ENCODE results near the gene NBAS. TPM values are rescaled to one million over a fixed set of nuclear protein-coding genes. Genes with fewer than 3 reads are reported as not detected.
"Not testable (repeated sequence)": the region's sequence is repeated elsewhere in the genome, so short reads cannot be mapped to it uniquely, and the experiment has no call there.

Gene NBAS
- total and polyA plus RNA-seq, 3 experiments from 2014 or later: 22.0 to 34.1 (median 30.6) TPM

GRCh38 chr2:15446961-15447360, 114.2 kb downstream of the NBAS start:
- no peaks in the 10 kb centered on the region for H3K4me1 ChIP-seq (ENCODE audit: insufficient read depth, low read length)
- no peaks in the 10 kb centered on the region for H3K27me3 ChIP-seq (ENCODE audit: insufficient read depth, low read length, poor library complexity, severe bottlenecking)
- peaks cover 0 to 5% (median 5%) of the 10 kb centered on the region in 3 donors for H3K4me1 Mint-ChIP-seq
- no peak overlapping the region for H3K4me3 ChIP-seq (ENCODE audit: low read length)
- no peak overlapping the region for H3K27ac ChIP-seq (ENCODE audit: low read depth, low read length)
- H3K9me3 Mint-ChIP-seq: peaks cover 6 to 10% (median 9%) of the 10 kb centered on the region in 5 donors
- H3K36me3 ChIP-seq (ENCODE audit: insufficient read depth, low read length): no peaks in the 10 kb centered on the region
- H3K4me3 Mint-ChIP-seq: no peak overlapping the region
- no peaks in the 10 kb centered on the region for H3K9me3 ChIP-seq (ENCODE audit: low read length)
- peak overlapping the region in 1 of 8 donors; percentile 58 for H3K27ac Mint-ChIP-seq
- H3K36me3 Mint-ChIP-seq: peaks cover 19 to 36% (median 23%) of the 10 kb centered on the region in 3 donors
- DNase-seq: no peak
- no peaks in the 10 kb centered on the region for H3K27me3 Mint-ChIP-seq
- ChIA-PET CTCF (no interaction called here), POLR2A (no interaction called here)

GRCh38 chr2:15445891-15446562, 115.1 kb downstream of the NBAS start:
- CTCF ChIA-PET: no interaction called here
- POLR2A ChIA-PET: no interaction called here
- Mint-ChIP-seq H3K36me3 (peaks cover 19 to 31% (median 23%) of the 10 kb centered on the region in 3 donors), H3K9me3 (peaks cover 6 to 10% (median 9%) of the 10 kb centered on the region in 5 donors), H3K27ac (peak overlapping the region in 1 of 8 donors; percentile 47), H3K4me1 (peaks cover 0 to 5% (median 5%) of the 10 kb centered on the region in 3 donors), H3K4me3 (no peak overlapping the region), H3K27me3 (no peaks in the 10 kb centered on the region)
- Histone ChIP-seq H3K36me3 (ENCODE audit: insufficient read depth, low read length) (no peaks in the 10 kb centered on the region), H3K4me1 (ENCODE audit: insufficient read depth, low read length) (no peaks in the 10 kb centered on the region), H3K4me3 (ENCODE audit: low read length) (no peak overlapping the region), H3K9me3 (ENCODE audit: low read length) (no peaks in the 10 kb centered on the region), H3K27me3 (ENCODE audit: insufficient read depth, low read length, poor library complexity, severe bottlenecking) (no peaks in the 10 kb centered on the region), H3K27ac (ENCODE audit: low read depth, low read length) (no peak overlapping the region)
- no peak for DNase-seq

GRCh38 chr2:15439768-15440524, 121.2 kb downstream of the NBAS start:
- H3K27me3 Mint-ChIP-seq; POLR2A ChIA-PET; H3K4me3 Mint-ChIP-seq; H3K36me3 ChIP-seq (ENCODE audit: insufficient read depth, low read length); DNase-seq; H3K4me1 ChIP-seq (ENCODE audit: insufficient read depth, low read length); CTCF ChIA-PET; H3K4me3 ChIP-seq (ENCODE audit: low read length); H3K27me3 ChIP-seq (ENCODE audit: insufficient read depth, low read length, poor library complexity, severe bottlenecking); H3K9me3 ChIP-seq (ENCODE audit: low read length); H3K27ac ChIP-seq (ENCODE audit: low read depth, low read length); H3K9me3 Mint-ChIP-seq: not testable (repeated sequence)
- peaks cover 6 to 16% (median 11%) of the 10 kb centered on the region in 3 donors for H3K36me3 Mint-ChIP-seq
- H3K27ac Mint-ChIP-seq: peak overlapping the region in 1 of 8 donors; percentile 38
- H3K4me1 Mint-ChIP-seq: peaks cover 5 to 11% (median 5%) of the 10 kb centered on the region in 3 donors

DNA sequence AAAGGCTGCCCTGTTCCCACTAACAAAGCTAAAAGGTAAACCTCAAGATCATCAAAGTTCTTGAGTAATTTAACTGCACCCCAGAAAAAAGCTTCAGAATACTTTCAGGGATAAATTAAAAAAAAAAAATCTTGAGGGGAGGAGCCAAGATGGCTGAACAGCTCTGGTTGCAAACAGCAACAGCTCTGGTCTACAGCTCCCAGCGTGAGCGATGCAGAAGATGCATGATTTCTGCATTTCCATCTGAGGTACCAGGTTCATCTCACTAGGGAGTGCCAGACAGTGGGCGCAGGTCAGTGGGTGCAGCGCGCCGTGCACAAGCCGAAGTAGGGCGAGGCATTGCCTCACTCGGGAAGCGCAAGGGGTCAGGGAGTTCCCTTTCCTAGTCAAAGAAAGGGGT, 121.8 kb downstream of the NBAS start:
- H3K27ac Mint-ChIP-seq; H3K27ac ChIP-seq (ENCODE audit: low read depth, low read length); H3K4me1 ChIP-seq (ENCODE audit: insufficient read depth, low read length); H3K27me3 Mint-ChIP-seq; DNase-seq; H3K4me3 ChIP-seq (ENCODE audit: low read length); POLR2A ChIA-PET; H3K36me3 ChIP-seq (ENCODE audit: insufficient read depth, low read length); H3K9me3 ChIP-seq (ENCODE audit: low read length); H3K27me3 ChIP-seq (ENCODE audit: insufficient read depth, low read length, poor library complexity, severe bottlenecking); H3K9me3 Mint-ChIP-seq; CTCF ChIA-PET; H3K4me3 Mint-ChIP-seq: not testable (repeated sequence)
- H3K36me3 Mint-ChIP-seq: peaks cover 6 to 14% (median 11%) of the 10 kb centered on the region in 3 donors
- peaks cover 5 to 11% (median 5%) of the 10 kb centered on the region in 3 donors for H3K4me1 Mint-ChIP-seq

- ChIA-PET POLR2A (no interaction called here), CTCF (no interaction called here)
- Histone ChIP-seq H3K4me3 (ENCODE audit: low read length) (no peak overlapping the region), H3K36me3 (ENCODE audit: insufficient read depth, low read length) (no peaks in the 10 kb centered on the region), H3K27me3 (ENCODE audit: insufficient read depth, low read length, poor library complexity, severe bottlenecking) (no peaks in the 10 kb centered on the region), H3K9me3 (ENCODE audit: low read length) (no peaks in the 10 kb centered on the region), H3K4me1 (ENCODE audit: insufficient read depth, low read length) (no peaks in the 10 kb centered on the region), H3K27ac (ENCODE audit: low read depth, low read length) (no peak overlapping the region)
- H3K27me3 Mint-ChIP-seq: no peaks in the 10 kb centered on the region
- peaks cover 8 to 18% (median 11%) of the 10 kb centered on the region in 3 donors for H3K36me3 Mint-ChIP-seq
- peaks cover 0 to 1% (median 0%) of the 10 kb centered on the region in 5 donors for H3K9me3 Mint-ChIP-seq
- peaks cover 7 to 11% (median 8%) of the 10 kb centered on the region in 3 donors for H3K4me1 Mint-ChIP-seq
- no peak overlapping the region for H3K27ac Mint-ChIP-seq
- DNase-seq: no peak
- H3K4me3 Mint-ChIP-seq: no peak overlapping the region
Observed at GRCh38 chr2:15436195-15436594, 124.9 kb downstream of the NBAS start.

DNA sequence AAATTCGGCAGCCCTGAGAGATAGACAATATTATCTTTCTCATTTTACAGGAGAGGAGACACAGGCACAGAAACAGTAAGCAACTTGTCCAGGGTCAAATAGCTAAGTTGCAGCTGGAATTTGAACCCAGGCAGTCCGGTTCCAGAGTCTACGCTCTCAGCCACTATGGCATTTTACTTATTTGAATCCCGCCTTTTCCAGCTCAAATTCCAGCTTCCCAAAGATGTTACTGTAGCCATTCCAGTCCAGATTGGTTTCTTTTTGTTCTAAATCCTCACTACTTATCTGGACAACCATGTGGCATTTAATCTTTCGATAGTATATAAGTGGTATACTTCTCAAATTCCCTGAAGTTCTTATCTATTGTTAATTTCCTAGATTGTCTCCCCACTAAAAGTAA, 125.7 kb downstream of the NBAS start:
- peaks cover 9 to 18% (median 11%) of the 10 kb centered on the region in 3 donors for H3K36me3 Mint-ChIP-seq
- POLR2A ChIA-PET: no interaction called here
- CTCF ChIA-PET: no interaction called here
- no peaks in the 10 kb centered on the region for H3K27me3 Mint-ChIP-seq
- no peak overlapping the region for H3K4me3 ChIP-seq (ENCODE audit: low read length)
- H3K9me3 Mint-ChIP-seq: peaks cover 0 to 1% (median 0%) of the 10 kb centered on the region in 5 donors
- H3K27me3 ChIP-seq (ENCODE audit: insufficient read depth, low read length, poor library complexity, severe bottlenecking): no peaks in the 10 kb centered on the region
- H3K36me3 ChIP-seq (ENCODE audit: insufficient read depth, low read length): no peaks in the 10 kb centered on the region
- no peaks in the 10 kb centered on the region for H3K9me3 ChIP-seq (ENCODE audit: low read length)
- H3K27ac Mint-ChIP-seq: no peak overlapping the region
- DNase-seq: no peak
- H3K4me1 Mint-ChIP-seq: peaks cover 8 to 11% (median 9%) of the 10 kb centered on the region in 3 donors
- no peaks in the 10 kb centered on the region for H3K4me1 ChIP-seq (ENCODE audit: insufficient read depth, low read length)
- no peak overlapping the region for H3K27ac ChIP-seq (ENCODE audit: low read depth, low read length)
- H3K4me3 Mint-ChIP-seq: no peak overlapping the region

- Histone ChIP-seq H3K9me3 (ENCODE audit: low read length) (no peaks in the 10 kb centered on the region), H3K36me3 (ENCODE audit: insufficient read depth, low read length) (no peaks in the 10 kb centered on the region), H3K4me3 (ENCODE audit: low read length) (no peak overlapping the region), H3K4me1 (ENCODE audit: insufficient read depth, low read length) (no peaks in the 10 kb centered on the region), H3K27me3 (ENCODE audit: insufficient read depth, low read length, poor library complexity, severe bottlenecking) (no peaks in the 10 kb centered on the region), H3K27ac (ENCODE audit: low read depth, low read length) (no peak overlapping the region)
- H3K4me1 Mint-ChIP-seq: peaks cover 3 to 6% (median 6%) of the 10 kb centered on the region in 3 donors
- no peak overlapping the region for H3K4me3 Mint-ChIP-seq
- DNase-seq: no peak
- ChIA-PET CTCF (no interaction called here), POLR2A (no interaction called here)
- peaks cover 2 to 17% (median 10%) of the 10 kb centered on the region in 3 donors for H3K36me3 Mint-ChIP-seq
- H3K9me3 Mint-ChIP-seq: no peaks in the 10 kb centered on the region
- H3K27me3 Mint-ChIP-seq: no peaks in the 10 kb centered on the region
- no peak overlapping the region for H3K27ac Mint-ChIP-seq
Observed at GRCh38 chr2:15432642-15433256, 128.4 kb downstream of the NBAS start.

DNA sequence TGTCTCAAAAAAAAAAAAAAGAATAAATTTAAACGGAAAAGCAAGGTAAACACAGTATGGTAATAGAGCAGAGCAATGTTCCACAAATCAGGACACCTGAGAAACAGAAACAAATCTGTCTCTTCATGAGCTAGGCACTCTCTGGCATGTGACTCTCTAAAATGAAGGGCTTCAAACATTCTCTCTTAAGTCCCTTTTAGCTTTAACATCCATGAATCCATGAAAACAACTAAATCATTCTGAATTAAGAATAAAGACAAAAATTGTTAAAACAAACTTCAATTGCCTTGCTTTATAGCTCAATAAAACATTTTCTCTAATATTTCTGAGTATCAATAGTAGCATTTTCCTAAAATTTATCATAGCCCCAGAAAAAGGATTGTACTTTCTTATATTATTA, 132.1 kb downstream of the NBAS start:
- ChIA-PET POLR2A (no interaction called here), CTCF (no interaction called here)
- peaks cover 0 to 4% (median under 1%) of the 10 kb centered on the region in 3 donors for H3K4me1 Mint-ChIP-seq
- H3K27me3 Mint-ChIP-seq: no peaks in the 10 kb centered on the region
- Histone ChIP-seq H3K9me3 (ENCODE audit: low read length) (no peaks in the 10 kb centered on the region), H3K36me3 (ENCODE audit: insufficient read depth, low read length) (peaks cover 3% of the 10 kb centered on the region), H3K27ac (ENCODE audit: low read depth, low read length) (no peak overlapping the region), H3K4me3 (ENCODE audit: low read length) (no peak overlapping the region), H3K27me3 (ENCODE audit: insufficient read depth, low read length, poor library complexity, severe bottlenecking) (no peaks in the 10 kb centered on the region), H3K4me1 (ENCODE audit: insufficient read depth, low read length) (no peaks in the 10 kb centered on the region)
- H3K9me3 Mint-ChIP-seq: no peaks in the 10 kb centered on the region
- H3K36me3 Mint-ChIP-seq: peaks cover 3 to 33% (median 17%) of the 10 kb centered on the region in 3 donors
- no peak overlapping the region for H3K27ac Mint-ChIP-seq
- no peak overlapping the region for H3K4me3 Mint-ChIP-seq
- no peak for DNase-seq
